ENCODE data around the gene C11orf91. TPM values are rescaled to one million over a fixed set of nuclear protein-coding genes. Genes with fewer than 3 reads are reported as not detected.
"Not testable (repeated sequence)": the region's sequence is repeated elsewhere in the genome, so short reads cannot be mapped to it uniquely, and the experiment has no call there.

Gene C11orf91
- total RNA-seq, 1 experiment from 2014 or later: 0.22 TPM

DNA sequence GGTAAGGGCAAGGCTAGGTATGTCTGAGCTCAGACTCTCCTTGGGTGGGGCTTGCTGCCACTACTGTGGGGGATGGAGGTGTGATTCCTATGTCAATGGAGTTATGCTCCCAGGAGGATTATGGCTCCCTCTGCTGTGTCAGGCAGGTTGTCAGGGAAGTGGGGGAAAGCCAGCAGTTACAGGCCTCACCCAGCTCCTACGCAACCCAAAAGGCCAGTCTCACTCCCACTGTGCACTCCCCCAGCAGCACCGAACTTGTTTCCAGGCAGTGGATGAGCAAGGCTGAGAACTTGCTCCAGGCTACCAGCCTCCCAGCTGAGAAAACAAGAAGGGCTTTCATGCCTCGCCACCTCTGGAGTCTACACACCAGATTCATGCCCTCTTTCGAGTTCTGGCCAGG, 18.2 kb downstream of the C11orf91 start (continued):
- TF ChIP-seq, protein P1, sequence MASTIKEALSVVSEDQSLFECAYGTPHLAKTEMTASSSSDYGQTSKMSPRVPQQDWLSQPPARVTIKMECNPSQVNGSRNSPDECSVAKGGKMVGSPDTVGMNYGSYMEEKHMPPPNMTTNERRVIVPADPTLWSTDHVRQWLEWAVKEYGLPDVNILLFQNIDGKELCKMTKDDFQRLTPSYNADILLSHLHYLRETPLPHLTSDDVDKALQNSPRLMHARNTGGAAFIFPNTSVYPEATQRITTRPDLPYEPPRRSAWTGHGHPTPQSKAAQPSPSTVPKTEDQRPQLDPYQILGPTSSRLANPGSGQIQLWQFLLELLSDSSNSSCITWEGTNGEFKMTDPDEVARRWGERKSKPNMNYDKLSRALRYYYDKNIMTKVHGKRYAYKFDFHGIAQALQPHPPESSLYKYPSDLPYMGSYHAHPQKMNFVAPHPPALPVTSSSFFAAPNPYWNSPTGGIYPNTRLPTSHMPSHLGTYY (CRISPR knock-in tag; IDR thresholded peaks at IDR 0.05): no peak
- TF ChIP-seq, protein P2, sequence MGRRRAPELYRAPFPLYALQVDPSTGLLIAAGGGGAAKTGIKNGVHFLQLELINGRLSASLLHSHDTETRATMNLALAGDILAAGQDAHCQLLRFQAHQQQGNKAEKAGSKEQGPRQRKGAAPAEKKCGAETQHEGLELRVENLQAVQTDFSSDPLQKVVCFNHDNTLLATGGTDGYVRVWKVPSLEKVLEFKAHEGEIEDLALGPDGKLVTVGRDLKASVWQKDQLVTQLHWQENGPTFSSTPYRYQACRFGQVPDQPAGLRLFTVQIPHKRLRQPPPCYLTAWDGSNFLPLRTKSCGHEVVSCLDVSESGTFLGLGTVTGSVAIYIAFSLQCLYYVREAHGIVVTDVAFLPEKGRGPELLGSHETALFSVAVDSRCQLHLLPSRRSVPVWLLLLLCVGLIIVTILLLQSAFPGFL (CRISPR knock-in tag; IDR thresholded peaks at IDR 0.05; ENCODE audit: borderline replicate concordance): no peak
- no peak for TF ChIP-seq TP53 (CRISPR knock-in tag; IDR thresholded peaks at IDR 0.05)
- TF ChIP-seq, protein P3, sequence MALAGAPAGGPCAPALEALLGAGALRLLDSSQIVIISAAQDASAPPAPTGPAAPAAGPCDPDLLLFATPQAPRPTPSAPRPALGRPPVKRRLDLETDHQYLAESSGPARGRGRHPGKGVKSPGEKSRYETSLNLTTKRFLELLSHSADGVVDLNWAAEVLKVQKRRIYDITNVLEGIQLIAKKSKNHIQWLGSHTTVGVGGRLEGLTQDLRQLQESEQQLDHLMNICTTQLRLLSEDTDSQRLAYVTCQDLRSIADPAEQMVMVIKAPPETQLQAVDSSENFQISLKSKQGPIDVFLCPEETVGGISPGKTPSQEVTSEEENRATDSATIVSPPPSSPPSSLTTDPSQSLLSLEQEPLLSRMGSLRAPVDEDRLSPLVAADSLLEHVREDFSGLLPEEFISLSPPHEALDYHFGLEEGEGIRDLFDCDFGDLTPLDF (CRISPR knock-in tag; IDR thresholded peaks at IDR 0.05): no peak
- no peak for TF ChIP-seq OVOL2 (CRISPR knock-in tag; IDR thresholded peaks at IDR 0.05; ENCODE audit: borderline replicate concordance)
- no peak for TF ChIP-seq RORB (CRISPR knock-in tag; IDR thresholded peaks at IDR 0.05)
- TF ChIP-seq ZNF232 (CRISPR knock-in tag; IDR thresholded peaks at IDR 0.05): no peak

DNA sequence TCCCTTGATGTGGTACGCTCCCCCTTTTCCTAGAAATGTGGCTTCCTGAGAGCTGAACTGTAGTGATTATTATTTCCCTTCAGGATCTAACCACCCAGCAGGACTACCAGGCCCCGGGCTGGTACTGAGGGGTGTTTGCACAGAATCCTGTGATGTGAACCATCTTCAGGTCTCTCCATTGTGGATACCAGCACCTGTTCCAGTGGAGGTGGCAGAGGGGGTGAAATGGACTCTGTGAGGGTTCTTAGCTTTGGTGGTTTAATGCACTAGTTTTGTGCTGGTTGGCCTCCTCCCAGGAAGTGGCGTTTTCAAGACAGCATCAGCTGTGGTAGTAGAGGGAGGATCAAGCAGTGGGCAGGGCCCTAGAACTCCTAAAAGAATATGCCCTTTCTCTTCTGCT, 18.6 kb downstream of the C11orf91 start:
- Mint-ChIP-seq H3K36me3 (peaks cover 10% of the 10 kb centered on the region), H3K4me1 (peaks cover 29% of the 10 kb centered on the region), H3K9me3 (peaks cover 13% of the 10 kb centered on the region), H3K27me3 (ENCODE audit: low read depth) (peaks cover 5% of the 10 kb centered on the region; the same call in 1 of the 2 replicates), H3K27ac (no peak overlapping the region), H3K4me3 (no peak overlapping the region)
- CTCF ChIA-PET: interaction anchor here (0.6 to 6.4 kb wide), 12 partner anchors 9 to 319 kb away, joined by 3 to 36 read pairs (median 4); partner anchors contain the start of gene CD59
- ATAC-seq (no peak), DNase-seq (ENCODE audit: low spot score) (no peak)
- POLR2A ChIA-PET: no interaction called here
- TF ChIP-seq CREB1 (CRISPR knock-in tag; IDR thresholded peaks at IDR 0.05) (no peak), KAT7 (CRISPR knock-in tag; IDR thresholded peaks at IDR 0.05; ENCODE audit: borderline replicate concordance) (no peak), CREM (CRISPR knock-in tag; IDR thresholded peaks at IDR 0.05) (no peak), HMGA2 (CRISPR knock-in tag; IDR thresholded peaks at IDR 0.05) (no peak), TP53 (CRISPR knock-in tag; IDR thresholded peaks at IDR 0.05) (no peak), GTF2I (CRISPR knock-in tag; conservative IDR thresholded peaks at IDR 0.05) (no peak), ZNF416 (CRISPR knock-in tag; IDR thresholded peaks at IDR 0.05) (no peak), ZNF396 (CRISPR knock-in tag; IDR thresholded peaks at IDR 0.05; ENCODE audit: borderline replicate concordance) (no peak), ZNF138 (CRISPR knock-in tag; conservative IDR thresholded peaks at IDR 0.05) (no peak)
- TF ChIP-seq, protein P4, sequence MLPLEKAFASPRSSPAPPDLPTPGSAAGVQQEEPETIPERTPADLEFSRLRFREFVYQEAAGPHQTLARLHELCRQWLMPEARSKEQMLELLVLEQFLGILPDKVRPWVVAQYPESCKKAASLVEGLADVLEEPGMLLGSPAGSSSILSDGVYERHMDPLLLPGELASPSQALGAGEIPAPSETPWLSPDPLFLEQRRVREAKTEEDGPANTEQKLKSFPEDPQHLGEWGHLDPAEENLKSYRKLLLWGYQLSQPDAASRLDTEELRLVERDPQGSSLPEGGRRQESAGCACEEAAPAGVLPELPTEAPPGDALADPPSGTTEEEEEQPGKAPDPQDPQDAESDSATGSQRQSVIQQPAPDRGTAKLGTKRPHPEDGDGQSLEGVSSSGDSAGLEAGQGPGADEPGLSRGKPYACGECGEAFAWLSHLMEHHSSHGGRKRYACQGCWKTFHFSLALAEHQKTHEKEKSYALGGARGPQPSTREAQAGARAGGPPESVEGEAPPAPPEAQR (CRISPR knock-in tag; IDR thresholded peaks at IDR 0.05): no peak

DNA sequence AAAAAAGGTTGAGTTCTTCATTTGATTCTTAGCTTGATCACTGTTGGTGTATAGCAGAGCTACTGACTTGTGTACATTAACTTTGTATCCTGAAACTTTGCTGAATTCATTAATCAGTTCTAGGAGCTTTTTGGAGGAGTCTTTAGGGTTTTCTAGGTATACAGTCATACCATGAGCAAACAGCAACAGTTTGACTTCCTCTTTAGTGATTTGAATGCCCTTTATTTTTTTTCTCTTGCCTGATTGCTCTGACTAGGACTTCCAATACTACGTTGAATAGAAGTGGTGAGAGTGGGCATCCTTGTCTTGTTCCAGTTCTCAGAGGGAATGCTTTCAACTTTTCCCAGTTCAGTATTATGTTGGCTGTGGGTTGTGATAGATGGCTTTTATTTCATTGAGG, 22.0 kb downstream of the C11orf91 start:
- H3K27me3 Mint-ChIP-seq (ENCODE audit: low read depth); H3K27ac Mint-ChIP-seq; CTCF ChIA-PET; DNase-seq (ENCODE audit: low spot score); ATAC-seq; POLR2A ChIA-PET; H3K4me3 Mint-ChIP-seq: not testable (repeated sequence)
- H3K36me3 Mint-ChIP-seq: peaks cover 10% of the 10 kb centered on the region
- H3K9me3 Mint-ChIP-seq: peaks cover 18% of the 10 kb centered on the region
- peaks cover 15% of the 10 kb centered on the region for H3K4me1 Mint-ChIP-seq

DNA sequence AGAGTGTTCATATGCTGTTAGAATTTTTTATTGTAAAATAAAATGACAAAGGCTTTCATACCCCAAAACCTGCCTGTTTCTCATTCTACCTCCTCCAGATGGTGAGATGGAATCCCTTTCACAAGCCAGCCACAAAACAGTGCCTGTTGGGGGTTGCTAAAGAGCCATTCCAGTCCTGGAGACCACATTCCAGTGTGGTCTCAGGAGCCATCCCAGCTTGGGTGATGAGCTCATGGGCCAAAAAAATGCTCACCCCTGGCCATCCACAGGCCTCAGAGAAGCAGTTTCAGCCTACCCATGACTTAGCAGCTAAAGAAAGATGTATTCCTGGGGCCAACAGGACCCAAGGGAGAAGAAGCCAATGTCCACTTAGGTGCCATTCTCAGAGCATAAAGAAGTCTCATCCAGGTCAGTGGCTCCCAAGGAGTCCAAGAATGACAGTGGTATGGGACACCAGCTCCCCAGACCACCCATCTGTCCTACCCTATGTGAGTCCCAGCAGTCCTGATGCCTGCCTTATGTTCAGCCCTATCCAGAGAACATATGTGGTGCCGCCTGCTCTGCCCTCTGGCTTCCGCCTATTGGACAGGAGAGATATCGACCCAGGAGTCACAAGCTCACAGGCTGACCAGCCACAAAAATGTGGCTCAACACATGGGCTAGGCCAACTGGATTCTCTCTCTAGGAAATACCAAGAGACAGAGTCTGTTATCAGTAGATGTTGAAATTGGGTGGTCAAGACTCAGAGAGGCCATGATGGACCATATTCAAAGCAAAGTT, 26.4 kb downstream of the C11orf91 start:
- CTCF ChIA-PET: no interaction called here
- no peak for DNase-seq (ENCODE audit: low spot score)
- TF ChIP-seq, protein P5, sequence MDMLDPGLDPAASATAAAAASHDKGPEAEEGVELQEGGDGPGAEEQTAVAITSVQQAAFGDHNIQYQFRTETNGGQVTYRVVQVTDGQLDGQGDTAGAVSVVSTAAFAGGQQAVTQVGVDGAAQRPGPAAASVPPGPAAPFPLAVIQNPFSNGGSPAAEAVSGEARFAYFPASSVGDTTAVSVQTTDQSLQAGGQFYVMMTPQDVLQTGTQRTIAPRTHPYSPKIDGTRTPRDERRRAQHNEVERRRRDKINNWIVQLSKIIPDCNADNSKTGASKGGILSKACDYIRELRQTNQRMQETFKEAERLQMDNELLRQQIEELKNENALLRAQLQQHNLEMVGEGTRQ (CRISPR knock-in tag; IDR thresholded peaks at IDR 0.05): no peak
- TF ChIP-seq TCF7 (CRISPR knock-in tag; IDR thresholded peaks at IDR 0.05; ENCODE audit: low read depth) (no peak), FOXP1 (CRISPR knock-in tag; IDR thresholded peaks at IDR 0.05; ENCODE audit: borderline replicate concordance) (no peak), ZNF317 (CRISPR knock-in tag; IDR thresholded peaks at IDR 0.05; ENCODE audit: borderline replicate concordance, low read depth) (no peak)
- TF ChIP-seq, protein P6, sequence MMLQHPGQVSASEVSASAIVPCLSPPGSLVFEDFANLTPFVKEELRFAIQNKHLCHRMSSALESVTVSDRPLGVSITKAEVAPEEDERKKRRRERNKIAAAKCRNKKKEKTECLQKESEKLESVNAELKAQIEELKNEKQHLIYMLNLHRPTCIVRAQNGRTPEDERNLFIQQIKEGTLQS (CRISPR knock-in tag; conservative IDR thresholded peaks at IDR 0.05): no peak

More for the DNA sequence above, 26.4 kb downstream of the C11orf91 start:
- Mint-ChIP-seq H3K4me1 (peaks cover 23% of the 10 kb centered on the region), H3K27me3 (ENCODE audit: low read depth) (no peaks in the 10 kb centered on the region), H3K27ac (no peak overlapping the region), H3K36me3 (peaks cover 10% of the 10 kb centered on the region), H3K4me3 (no peak overlapping the region), H3K9me3 (peaks cover 21% of the 10 kb centered on the region)
- ATAC-seq: no peak
- POLR2A ChIA-PET: no interaction called here
